ENCODE data around the gene ZBTB16.

DNA sequence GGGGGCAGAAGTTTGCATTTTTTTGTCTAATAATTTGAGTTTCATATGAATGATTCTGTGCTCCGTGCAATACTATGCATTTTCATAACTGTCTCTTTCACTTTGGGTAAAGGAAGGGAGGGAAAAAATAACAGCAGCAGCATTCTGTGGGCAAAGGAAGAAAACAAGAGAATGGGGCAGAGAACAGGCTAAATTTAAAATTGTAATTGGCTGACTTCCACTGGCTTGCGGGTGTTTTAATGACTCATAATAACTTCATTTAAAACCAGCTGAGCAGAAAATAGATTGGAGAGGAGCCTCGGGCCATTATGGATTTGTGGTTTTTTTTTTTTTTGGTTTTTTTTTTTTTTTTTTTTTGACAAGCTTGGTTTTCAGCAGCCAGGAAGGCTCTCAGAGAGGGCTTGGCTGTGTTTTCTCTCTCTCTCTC, 107.4 kb downstream of the ZBTB16 start:
- TF ChIP-seq, protein P1, sequence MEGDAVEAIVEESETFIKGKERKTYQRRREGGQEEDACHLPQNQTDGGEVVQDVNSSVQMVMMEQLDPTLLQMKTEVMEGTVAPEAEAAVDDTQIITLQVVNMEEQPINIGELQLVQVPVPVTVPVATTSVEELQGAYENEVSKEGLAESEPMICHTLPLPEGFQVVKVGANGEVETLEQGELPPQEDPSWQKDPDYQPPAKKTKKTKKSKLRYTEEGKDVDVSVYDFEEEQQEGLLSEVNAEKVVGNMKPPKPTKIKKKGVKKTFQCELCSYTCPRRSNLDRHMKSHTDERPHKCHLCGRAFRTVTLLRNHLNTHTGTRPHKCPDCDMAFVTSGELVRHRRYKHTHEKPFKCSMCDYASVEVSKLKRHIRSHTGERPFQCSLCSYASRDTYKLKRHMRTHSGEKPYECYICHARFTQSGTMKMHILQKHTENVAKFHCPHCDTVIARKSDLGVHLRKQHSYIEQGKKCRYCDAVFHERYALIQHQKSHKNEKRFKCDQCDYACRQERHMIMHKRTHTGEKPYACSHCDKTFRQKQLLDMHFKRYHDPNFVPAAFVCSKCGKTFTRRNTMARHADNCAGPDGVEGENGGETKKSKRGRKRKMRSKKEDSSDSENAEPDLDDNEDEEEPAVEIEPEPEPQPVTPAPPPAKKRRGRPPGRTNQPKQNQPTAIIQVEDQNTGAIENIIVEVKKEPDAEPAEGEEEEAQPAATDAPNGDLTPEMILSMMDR (IDR thresholded peaks at IDR 0.05), result no peak
- TF ChIP-seq POLR2A (IDR thresholded peaks at IDR 0.05) (no peak), EP300 (IDR thresholded peaks at IDR 0.05) (no peak)

All from ovary (tissue), 3 donors.